GM19238 (cell line): Measurements from ENCODE around the gene MALT1.

Experiments used
- DNase-seq: peaks from one replicate; pipeline ENCODE4 v3.0.0; 2011; ENCODE audit warnings: low spot score; ENCODE audit not compliant: insufficient read length

Gene MALT1

DNA sequence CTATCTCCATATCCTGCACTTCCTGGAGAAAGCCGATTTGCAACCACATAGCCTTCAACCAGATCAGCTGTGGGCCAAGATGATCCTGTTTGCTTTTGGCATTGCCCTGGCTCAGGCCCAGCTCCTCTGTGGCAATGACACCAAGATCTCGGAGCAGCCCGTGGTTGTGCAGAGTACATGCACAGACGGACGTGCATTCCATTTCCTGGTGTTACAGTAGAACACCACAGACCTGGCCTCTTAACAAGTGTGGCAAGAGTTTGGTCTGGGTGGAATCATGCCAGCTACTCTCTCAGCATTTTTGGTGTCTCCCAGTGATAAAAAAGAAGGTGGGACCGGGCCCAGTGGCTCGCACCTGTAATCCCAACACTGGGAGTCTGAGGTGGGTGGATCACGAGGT lies 20.0 kb downstream of the MALT1 start:
- no peak for DNase-seq

DNA sequence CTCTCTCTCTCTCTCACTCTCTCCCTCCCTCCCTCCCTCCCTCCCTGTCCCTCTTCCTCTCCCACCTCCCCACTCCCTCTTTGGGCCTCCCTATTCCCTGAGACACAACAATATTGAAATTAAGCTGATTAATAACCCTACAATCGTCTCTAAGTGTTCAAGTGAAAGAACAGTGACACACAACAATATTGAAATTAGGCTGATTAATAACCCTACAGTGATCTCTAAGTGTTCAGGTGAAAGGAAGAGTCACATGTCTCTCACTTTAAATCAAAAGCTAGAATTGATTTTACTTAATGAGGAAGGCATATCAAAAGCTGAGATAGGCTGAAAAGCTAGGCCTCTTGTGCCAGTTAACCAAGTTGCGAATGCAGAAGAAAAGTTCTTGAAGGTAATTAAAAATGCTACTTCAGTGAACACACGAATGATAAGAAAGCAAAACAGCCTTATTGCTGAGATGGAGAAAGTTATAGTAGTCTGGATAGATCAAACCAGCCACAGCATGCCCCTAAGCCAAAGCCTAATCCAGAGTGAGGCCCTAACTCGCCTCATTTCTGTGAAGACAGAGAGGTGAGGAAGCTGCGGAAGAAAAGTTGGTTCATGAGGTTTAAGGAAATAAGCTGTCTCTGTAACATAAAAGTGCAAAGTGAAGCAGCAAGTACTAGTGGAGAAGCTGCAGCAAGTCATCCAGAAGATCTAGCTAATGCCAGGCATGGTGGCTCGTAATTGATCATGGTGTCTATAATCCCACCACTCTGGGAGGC lies 21.3 kb downstream of the MALT1 start:
- no peak for DNase-seq

DNA sequence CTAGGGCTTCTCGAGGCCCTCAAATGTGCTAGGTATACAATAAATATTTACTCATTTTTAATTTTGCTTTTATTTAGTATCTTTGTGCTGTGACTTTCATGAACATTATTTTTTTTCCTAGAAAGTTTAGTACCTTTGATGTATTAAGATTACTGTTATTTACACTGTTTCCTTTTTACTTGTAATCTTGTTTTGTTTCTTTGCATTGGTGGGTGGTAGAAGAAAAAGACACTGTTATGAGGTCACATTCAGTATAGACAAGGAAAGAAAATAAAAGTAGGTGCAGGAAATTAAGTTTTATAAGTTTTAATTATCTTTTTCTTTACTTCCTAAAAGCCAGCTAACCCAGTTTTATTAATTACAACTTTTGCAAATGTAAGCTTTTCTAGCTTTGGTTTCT lies 23.0 kb downstream of the MALT1 start:
- no peak for DNase-seq

DNA sequence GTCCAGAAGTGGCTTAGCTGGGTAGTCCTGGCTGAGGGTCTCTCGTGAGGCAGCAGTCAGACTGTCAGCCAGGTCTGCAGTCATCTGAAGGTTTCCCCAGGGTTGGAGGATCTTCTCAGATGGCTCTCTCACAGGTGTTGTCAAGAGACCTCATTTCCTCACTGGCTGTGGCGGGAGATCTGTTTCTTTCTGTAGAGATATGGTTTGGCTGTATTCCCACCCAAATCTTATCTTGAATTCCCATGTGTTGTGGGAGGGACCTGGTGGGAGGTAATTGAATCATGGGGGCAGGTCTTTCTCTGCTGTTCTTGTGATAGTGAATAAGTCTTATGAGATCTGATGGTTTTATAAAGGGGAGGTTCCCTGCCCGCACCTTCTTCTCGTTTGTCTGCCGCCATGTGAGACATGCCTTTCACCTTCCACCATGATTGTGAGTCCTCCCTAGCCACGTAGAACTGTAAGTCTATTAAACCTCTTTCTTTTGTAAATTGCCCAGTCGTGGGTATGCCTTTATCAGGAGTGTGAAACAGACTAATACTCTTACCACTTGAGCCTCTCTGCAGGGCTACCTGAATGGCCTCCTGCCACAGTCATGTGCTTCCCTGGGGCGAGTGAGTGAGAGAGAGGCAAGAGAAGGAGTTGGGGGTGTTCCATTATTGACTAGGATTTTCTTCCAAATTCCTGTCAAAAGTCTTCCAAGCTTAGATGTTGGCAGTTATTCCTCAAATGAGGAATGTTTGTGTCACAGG lies 23.6 kb downstream of the MALT1 start:
- DNase-seq = no peak

DNA sequence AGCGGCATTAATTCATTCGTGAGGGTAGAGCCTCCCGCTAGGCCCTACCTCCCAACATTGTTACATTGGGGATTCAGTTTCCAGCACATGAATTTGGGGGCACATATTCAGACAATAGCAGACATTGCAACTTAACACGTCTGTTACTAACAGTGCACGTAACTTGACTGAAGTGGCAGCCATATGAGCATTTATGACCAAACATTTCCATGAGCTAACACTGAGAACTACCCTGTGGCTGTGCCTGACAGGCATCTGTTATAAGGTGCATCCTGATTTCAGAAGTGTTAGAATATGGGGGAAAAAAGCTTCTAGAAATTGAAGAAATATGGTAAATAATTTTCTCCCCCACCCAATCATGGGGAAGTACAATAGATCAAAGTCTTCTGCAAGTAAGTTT lies 24.5 kb downstream of the MALT1 start:
- DNase-seq = no peak

DNA sequence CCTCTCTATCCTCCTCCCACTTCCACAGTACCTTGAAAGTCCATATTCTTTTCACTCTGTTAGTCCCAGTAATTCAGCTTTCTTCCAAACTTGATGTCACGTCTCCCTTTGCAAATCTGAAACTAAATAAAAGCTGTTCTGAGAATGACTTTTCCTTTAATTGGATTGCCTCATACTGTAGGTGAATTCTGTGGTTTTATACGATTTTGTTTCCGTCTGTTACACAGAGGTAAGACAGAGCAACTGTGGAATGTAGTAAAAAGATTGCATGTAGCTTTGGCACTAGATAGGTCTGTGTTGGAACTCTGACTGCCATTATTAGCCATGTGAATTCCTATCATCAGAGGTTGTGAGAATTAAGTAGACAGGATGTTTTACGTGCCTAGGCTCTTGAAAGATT lies 25.9 kb downstream of the MALT1 start:
- DNase-seq = no peak

DNA sequence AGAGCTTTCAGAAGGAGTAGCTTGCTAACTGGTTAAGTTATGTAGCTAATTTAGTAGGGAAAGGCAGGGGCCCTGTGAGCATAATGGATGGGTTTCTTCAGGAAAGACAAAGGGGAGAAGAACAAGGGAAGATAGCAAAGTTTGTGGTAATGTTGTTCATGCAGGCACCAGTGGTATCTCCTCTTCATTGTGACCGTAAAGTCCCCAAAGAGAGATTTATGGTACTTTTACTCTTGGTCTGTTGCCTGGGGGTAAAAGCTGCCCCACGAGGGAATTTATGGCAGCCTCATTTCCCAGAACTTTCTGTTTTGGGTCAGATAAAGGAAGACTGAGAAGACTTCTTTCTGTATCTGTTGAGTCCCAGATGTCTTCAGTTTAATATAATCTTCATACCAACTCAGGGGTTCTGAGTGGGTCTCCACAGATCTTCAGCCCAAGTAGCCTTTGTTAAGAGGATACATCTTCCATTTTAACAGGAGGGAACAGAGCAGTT lies 27.5 kb downstream of the MALT1 start:
- no peak for DNase-seq

DNA sequence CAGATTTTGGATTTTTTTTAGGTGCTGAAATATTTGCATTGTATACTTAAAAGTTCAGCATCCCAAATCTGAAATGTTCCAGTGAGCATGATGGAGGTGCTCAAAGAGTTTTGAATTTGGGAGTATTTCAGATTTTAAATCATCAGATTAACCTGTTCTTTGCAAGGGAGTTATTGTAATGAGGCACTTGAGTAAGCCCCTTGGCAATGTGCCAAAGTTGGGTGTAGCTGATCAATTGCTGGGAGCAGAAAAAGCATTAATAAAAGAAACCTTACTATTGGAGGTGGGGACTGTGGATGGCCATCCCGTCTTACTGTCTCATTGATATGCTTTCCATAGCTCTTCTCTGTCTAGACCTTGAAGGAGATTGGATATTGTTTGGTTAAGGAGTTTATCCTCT lies 28.3 kb downstream of the MALT1 start:
- no peak for DNase-seq

DNA sequence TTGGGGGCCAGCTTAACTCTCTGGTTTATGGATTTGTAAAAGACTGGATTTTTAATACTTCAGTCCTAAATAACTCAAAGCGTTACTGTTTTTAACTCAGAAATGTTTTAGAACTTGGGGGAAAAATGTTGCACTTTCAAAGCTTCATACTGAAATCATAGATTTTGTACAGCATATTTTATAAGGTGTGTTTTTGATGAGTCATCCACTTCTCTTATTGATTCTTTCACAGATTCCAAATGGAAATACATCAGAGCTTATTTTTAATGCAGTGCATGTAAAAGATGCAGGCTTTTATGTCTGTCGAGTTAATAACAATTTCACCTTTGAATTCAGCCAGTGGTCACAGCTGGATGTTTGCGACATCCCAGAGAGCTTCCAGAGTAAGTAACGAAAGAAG lies 28.9 kb downstream of the MALT1 start:
- DNase-seq = no peak

DNA sequence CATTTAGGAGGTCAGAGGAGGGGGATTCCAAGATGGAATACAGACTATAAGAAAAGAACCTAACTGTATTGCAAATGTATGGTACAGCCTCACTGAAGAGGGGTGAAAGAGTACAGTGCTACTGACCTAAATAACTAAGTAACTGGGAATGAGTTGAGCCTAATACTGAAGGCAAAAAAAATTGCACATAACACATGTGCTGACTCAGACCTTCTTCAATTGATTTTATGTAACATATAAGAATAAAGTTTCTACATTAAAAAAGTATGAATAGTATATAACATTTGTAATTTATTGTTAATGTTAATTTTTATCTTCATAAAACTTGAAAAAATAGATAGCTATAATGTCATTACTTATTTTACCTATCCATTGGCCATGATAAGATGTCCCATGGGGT lies 41.7 kb downstream of the MALT1 start:
- DNase-seq = no peak

DNA sequence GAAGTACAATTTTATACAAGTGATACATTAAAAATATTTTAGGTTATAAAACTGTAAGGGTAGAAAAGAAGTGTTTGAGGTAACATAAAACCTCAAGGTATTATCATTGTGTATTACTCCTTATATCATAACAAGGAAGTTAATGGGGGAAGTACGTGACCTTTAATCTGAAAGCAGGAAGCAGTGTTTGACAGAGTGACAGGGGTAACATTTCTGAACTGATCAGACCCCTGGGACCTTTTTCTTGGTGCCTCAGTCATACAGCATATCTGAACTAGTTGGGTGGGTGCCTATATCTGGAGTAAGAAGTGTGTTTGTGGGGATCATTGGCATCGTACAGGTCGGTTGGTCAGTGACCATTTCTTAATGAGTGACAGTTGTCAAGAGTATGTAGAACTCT lies 43.0 kb downstream of the MALT1 start:
- DNase-seq = no peak

DNA sequence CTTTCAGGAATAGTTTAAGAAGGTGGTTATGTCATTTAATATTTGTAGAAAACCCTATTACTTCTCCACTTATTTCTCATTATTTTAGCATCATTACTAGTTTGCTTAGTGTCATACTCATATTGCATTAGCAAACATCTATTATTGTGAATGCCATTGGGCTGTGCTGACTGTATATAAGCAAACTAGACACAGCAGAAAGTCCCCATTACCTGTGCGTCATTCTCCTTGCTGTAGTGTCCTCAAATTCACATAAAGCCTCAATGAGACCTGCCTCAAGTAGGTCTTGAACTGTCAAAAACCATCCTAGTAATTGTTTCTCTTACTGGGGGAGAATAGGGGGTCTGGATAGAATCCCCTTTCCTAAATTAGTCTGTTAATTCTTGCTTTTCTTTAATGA lies 43.6 kb downstream of the MALT1 start:
- DNase-seq = no peak

DNA sequence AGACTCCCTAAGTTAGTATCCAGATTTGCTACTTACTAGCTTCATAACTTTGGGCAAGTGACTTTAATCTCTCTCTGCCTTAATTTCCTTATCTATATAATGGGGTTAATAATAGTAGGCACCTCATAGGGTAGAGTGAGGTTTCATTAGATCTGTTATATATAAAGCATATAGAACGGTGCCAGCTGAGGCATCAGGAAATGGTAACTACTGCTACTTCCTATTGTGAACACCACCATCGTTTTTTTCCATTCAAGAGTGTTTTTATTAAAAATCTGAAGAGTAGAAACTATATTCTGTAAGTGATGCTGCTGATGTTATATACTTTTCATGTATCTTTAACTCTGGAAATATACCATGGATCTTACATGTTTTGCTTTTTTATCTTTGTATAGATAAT lies 44.3 kb downstream of the MALT1 start:
- no peak for DNase-seq

DNA sequence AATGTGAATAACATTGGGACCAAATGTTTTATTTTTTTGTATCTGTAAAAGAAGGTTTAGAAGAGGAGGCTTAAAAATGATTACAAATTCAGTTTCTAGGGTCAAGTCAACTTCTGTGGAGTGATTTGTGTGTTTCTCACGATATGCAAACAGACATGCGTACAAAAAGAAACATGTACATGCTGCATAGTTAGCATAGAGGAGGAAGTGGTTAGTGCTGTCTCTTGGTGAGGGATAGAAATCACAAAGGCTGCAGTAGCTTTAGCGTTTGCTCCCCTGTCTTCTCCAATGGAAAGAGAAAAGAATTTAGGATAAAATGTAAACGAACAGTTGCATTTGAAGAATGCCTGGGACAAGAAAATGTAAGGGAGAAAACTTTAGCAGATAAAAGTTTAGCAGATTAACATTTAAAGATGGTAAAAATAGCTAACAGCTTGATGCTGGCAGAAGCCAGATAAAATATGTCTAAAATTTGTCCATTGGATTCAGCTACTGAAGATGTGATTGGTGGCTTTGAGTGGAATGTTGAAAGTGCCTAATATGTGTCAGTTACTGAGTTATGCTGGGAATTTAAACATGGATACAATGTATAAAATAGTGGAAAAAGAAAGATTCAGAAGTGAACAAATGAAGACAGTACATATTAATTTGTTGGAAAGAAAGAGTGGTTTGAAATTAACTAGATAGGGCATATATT lies 44.9 kb downstream of the MALT1 start:
- DNase-seq = peak; percentile 8

DNA sequence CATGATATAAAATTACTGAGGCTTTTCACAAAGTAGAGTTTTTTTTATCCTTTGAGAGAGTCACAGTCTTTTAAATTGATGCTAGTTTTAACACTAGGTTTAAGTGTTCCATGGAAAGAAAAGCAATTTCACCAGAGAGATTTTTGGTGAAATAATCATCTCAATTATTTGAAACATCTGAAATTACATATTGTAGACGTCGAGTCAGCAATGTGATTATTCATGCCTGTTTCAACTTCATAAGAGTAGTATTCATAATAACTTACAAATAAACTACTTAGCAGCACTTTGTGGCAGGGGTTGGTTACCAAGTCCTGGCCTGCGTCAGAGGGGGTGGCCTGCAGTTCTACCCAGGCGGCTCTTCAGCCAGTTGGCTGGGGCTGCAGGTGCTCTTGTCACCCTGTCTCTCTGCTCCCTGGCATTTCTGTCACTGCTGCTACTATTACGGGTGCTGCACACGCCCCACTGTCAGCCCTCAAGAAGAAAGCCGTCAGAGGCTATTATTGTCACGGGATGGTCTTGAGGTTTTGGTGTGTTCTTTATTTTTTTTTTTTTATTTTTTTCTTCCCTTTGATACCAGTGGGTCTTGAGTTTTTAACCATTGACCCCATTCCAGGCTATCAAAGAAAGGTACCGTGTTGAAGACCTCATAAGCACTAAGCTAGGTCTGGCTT lies 50.4 kb downstream of the MALT1 start:
- DNase-seq = no peak

DNA sequence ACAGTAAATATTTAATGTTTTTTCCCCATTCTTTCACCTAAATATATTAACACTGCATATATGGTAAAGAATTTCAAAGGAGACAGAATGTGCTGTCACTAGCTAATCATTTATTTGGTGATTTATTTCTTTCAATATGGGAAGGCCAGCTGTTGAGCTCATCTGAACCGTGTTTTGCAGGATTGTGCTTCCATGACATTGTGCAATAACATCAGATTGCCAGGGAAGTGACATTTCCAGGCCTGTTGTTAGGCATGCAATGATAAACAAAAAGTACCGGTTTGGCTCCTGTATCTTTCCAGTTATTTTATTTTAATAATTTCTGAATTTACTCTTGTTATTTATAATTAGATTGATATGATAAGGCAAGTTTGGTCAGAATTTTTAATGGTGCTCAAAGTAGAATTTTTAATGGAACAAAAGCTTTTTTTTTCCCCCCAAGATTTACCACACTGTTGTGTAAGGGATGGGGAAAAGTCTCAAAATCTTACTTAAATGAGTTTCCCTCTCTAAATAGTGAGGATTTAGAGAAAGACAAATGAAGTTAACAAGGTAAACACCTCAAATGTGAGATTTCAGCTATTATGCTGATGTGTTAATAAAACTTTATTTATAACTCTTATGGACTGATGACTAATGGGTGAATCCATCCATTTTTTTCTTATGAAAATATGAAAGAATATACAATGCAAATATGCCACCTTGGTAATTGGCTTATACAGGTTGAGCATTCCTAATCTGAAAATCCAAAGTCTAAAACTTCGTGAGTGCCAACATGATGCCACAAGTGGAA lies 52.7 kb downstream of the MALT1 start:
- DNase-seq = no peak

DNA sequence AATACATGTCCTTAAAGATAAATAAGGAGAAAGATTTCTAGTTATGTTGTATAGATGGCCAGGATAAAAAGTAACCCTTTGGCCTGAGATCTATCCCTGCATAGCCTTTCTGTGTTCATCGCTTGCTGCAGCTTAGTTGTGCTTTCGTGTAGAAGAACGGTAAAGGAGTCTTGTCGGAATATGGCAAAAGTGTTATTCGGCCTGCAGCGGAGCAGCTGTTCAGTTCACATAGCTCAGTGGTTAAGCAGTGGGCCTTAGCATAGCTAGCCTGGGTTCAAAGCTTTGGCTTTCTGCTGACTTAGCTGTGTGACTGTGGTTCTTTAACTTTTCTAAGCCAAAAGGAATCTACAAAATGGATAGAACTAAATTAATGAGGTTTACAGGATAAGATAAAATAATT lies 55.4 kb downstream of the MALT1 start:
- DNase-seq = no peak

DNA sequence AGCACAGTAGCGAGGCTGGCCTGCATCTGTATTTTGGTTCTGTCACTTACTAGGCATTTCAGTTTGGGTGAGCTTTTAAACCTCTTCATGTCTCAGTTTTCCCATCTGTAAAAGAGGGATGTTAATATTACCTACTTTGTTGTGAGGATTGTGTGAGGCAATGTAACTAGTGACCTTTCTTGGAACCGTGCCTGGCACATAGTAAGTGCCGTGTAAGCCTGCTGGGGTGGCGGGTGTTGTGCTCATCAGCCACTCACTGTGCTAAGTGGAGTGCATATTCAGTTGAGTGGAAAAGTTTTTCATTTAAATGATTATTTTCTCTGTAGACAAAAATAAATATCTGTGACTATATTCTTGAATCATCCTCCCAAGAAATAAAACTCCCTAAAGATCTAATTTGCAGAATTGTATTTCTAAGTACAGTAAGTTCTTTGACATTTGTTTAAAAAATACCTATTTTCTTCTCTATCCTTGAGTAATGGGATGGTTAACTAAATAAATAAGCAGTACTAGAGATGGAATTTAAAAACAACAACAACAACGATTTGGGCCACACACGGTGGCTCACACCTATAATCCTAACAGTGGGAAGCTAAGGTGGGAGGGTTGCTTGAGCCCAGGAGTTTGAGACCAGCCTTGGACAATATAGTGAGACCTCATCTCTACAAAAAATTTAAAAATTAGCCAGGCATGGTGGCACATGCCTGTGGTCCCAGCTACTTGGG lies 56.7 kb downstream of the MALT1 start:
- no peak for DNase-seq

DNA sequence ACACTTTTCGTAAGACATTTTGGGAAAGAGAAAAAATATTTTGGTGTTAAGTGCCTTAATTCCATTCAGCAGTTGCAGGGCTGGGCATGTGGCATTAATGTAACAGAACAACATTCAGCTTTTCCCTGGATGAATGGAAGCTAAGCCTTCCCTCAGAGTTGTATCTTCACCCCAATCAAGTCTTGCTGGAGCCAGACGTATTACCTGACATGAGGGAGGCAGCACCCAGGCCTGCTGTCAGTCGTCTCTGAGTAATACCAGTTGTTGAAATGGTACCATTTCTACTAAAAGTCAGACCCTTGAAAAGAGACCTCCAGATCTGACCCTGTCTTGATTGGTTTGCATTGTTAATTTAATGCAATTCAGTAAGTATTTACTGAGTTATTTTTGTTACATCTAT lies 57.5 kb downstream of the MALT1 start:
- DNase-seq = no peak

DNA sequence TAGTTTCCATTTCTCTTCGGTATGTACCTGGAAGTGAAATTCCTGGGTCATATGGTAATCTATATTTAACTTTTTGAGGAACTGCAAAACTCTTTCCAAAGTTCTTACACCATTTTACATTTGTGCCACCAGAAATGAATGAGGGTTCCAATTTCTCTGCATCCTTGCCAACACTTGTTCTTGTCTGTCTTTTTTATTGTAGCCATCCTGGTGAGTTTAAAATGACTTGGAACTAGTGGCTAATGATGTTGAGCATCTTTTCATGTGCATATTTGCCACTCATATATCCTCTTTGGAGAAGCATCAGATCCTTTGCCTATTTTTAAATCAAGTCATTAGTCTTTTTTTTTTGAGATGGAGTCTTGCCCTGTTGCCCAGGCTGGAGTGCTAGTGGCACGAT lies 59.4 kb downstream of the MALT1 start:
- no peak for DNase-seq
